Mammary epithelial cell (primary cell): Measurements from ENCODE around the gene NPTXR.

Source experiments
- EZH2 ChIP-seq: IDR thresholded peaks from 2 replicates; pipeline ENCODE4 v1.6.1; 2012; ENCODE audit warnings: low read length, inconsistent platforms, borderline replicate concordance
- TF ChIP-seq, protein P1 (sequence below), 2 donors: IDR thresholded peaks in 1 of 2; conservative IDR thresholded peaks in 1 of 2; 2 replicates each; pipeline ENCODE4 v1.5.1; 2011 to 2012; ENCODE audit warnings: inconsistent platforms in 2 of 2, low read length in 2 of 2, mild to moderate bottlenecking in 2 of 2, control low read depth in 1 of 2, low read depth in 1 of 2; ENCODE audit not compliant: insufficient read depth in 1 of 2; ENCODE audit errors: extremely low read depth in 1 of 2

DNA sequence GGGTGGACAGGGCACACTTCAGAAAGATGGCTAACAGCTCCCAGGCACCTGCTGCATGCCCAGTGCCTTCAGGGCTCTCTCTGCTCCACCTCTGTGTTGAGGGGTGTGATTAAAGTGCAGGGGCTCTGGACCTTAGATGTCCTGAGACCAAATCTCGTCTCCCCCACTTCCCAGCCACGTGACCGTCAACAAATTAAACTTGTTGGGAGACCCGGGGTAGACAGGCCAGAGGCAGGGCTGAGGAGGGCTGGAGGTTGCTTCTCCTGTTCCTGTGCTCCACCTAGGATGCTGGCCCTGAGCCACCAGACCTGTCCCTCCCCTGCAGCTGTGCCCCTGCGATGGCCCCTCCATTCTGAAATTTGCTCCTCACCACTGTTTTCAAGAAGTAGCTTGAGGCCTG, 17.0 kb downstream of the NPTXR start:
- TF ChIP-seq, protein P1, sequence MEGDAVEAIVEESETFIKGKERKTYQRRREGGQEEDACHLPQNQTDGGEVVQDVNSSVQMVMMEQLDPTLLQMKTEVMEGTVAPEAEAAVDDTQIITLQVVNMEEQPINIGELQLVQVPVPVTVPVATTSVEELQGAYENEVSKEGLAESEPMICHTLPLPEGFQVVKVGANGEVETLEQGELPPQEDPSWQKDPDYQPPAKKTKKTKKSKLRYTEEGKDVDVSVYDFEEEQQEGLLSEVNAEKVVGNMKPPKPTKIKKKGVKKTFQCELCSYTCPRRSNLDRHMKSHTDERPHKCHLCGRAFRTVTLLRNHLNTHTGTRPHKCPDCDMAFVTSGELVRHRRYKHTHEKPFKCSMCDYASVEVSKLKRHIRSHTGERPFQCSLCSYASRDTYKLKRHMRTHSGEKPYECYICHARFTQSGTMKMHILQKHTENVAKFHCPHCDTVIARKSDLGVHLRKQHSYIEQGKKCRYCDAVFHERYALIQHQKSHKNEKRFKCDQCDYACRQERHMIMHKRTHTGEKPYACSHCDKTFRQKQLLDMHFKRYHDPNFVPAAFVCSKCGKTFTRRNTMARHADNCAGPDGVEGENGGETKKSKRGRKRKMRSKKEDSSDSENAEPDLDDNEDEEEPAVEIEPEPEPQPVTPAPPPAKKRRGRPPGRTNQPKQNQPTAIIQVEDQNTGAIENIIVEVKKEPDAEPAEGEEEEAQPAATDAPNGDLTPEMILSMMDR (conservative IDR thresholded peaks at IDR 0.05 in 1 of 2, IDR thresholded peaks at IDR 0.05 in 1 of 2; ENCODE audit: extremely low read depth in 1 of 2, insufficient read depth in 1 of 2, low read depth in 1 of 2, low read length in 2 of 2), result no peak
- no peak for TF ChIP-seq EZH2
